ES-I3 (cell line): ENCODE results near the gene TRMT10A.
"Not testable (repeated sequence)": the region's sequence is repeated elsewhere in the genome, so short reads cannot be mapped to it uniquely, and the experiment has no call there.

ENCODE experiments used
- H3K36me3 ChIP-seq: 2 replicates; pipeline ENCODE4 v1.6.1; 2013; ENCODE audit warnings: mild to moderate bottlenecking, low read length, control low read depth, moderate library complexity; ENCODE audit not compliant: insufficient read depth
- H3K4me1 ChIP-seq: 2 replicates; pipeline ENCODE4 v1.6.1; 2013; ENCODE audit warnings: mild to moderate bottlenecking, control low read depth, low read length; ENCODE audit not compliant: insufficient read depth
- H3K9ac ChIP-seq: 2 replicates; pipeline ENCODE4 v1.6.1; 2013; ENCODE audit warnings: low read depth, mild to moderate bottlenecking, low read length, moderate library complexity
- H3K9me3 ChIP-seq: 2 replicates; pipeline ENCODE4 v1.6.1; 2013; ENCODE audit warnings: mild to moderate bottlenecking, low read length, moderate library complexity; ENCODE audit not compliant: control insufficient read depth, insufficient read depth

The TRMT10A gene

DNA sequence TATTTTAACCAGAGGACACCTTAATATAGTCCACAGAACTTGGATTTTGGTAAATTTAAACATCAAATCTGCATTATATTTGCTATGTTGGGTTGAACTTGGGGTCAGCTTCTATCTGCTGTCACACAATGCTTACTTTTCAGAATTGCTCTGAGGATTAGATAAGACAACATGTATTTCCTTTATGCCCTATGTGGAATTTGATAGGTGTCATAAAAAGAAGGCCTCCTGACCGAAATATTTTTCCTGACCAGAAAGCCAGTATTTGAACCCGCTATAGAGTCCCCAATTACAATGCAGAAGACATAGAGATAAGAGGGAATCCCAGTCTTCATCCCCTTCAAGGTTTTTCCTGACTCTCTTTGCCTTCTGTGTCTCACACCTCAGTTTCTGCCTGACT, 14.9 kb upstream of the TRMT10A start:
- Histone ChIP-seq H3K36me3 (no peaks in the 10 kb centered on the region), H3K9me3 (no peaks in the 10 kb centered on the region), H3K4me1 (peaks cover 7% of the 10 kb centered on the region), H3K9ac (no peak overlapping the region)

DNA sequence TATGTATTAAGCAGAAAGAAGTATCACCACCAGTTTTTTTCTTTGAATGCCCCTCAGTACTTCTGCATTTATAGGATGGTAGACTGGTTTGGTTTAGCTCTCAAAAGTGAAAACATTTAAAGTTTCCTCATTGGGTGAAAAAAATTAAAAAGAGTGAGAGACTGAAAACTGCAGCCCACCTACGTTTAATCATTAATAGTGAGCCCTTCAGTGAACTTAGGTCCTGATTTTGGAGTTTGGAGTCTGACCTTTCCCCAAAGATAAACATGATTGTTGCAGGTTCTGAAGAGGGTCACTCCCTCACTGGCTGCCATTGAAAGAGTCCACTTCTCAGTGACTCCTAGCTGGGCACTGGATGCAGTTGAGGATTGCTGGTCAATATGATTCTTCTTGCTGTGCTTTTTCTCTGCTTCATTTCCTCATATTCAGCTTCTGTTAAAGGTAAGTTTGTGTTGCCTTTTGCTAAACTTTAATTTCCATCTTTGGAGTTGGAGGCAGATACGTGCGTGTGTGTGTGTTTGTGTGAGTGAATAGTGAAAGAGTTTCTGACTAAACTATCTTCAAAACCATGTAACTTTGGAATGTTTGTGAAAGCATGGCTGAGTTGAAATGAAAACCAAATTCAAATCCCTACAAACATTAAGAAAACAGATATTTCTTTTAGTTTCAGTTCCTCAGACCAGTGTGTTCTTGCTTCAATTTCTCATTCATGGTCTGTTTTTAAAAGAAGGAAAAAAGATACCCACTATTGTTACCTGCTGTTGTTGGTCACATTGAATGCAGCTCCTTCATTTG, 10.9 kb upstream of the TRMT10A start, which contains the start of gene MTTP:
Gene MTTP (plus strand): TSS at position 295 of the 795 bp plus-strand sequence. CDS start 86 bp downstream, at position 381.
- Histone ChIP-seq H3K9ac (no peak within 1 kb of the TSS), H3K36me3 (no peaks in the 10 kb centered on the region), H3K9me3 (no peaks in the 10 kb centered on the region), H3K4me1 (peaks cover 7% of the 10 kb centered on the region)

DNA sequence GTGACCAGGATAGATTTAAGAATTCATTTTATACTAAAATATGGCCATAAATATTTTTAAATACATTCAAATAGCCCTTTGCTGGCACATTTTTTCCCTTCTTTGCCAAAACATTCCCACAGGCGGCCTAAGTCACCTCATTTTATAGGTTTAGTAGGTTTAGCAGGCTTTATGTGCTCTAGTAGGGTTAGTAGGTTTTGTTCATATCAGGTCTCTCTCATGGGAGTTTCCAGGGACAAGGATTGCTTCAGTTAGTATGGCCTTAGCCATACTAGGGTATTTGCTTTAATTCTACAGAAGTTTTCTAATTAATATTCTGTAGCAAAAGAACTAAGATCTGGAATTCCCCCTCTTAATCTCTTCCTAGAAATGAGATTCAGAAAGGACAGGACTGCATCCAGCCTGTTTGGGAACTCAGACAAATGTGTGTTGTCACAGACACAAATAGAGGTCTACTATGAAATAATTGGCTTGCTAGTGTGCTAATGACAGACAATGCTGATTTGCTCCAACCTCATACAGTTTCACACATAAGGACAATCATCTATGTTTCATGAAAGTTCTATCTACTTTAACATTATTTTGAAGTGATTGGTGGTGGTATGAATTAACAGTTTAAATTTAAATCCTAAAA, 10.0 kb upstream of the TRMT10A start:
- no peak overlapping the region for H3K9ac ChIP-seq
- no peaks in the 10 kb centered on the region for H3K36me3 ChIP-seq
- H3K9me3 ChIP-seq: no peaks in the 10 kb centered on the region
- H3K4me1 ChIP-seq: peaks cover 7% of the 10 kb centered on the region

GRCh38 chr4:99572527-99573240, 8.8 kb upstream of the TRMT10A start:
- H3K9me3 ChIP-seq: no peaks in the 10 kb centered on the region
- H3K9ac ChIP-seq: no peak overlapping the region
- no peaks in the 10 kb centered on the region for H3K36me3 ChIP-seq
- H3K4me1 ChIP-seq: peaks cover 7% of the 10 kb centered on the region

DNA sequence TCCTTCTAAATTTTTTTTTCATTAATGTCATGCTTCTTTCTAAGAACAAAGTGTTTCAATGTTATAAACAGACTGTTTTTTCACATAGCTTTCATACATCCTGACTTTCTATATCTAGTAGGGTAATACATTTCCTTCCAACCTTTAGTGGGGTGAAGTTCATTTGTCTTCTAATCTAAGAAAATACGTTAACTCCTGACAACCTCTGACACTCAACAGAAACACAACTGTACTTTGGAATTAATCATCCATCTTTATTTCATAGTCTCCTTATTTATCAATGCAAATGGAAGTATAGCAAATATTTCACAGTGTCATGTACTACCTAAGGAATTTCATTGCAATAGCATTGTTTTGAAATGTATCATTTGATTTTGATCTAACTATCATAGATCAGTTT, 8.0 kb upstream of the TRMT10A start:
- Histone ChIP-seq H3K9ac (no peak overlapping the region), H3K9me3 (no peaks in the 10 kb centered on the region), H3K4me1 (peaks cover 7% of the 10 kb centered on the region), H3K36me3 (no peaks in the 10 kb centered on the region)

- Histone ChIP-seq H3K4me1 (no peaks in the 10 kb centered on the region), H3K9ac (no peak overlapping the region), H3K9me3 (no peaks in the 10 kb centered on the region), H3K36me3 (no peaks in the 10 kb centered on the region)
Measured at GRCh38 chr4:99564921-99565320, 1.1 kb upstream of the TRMT10A start.

DNA sequence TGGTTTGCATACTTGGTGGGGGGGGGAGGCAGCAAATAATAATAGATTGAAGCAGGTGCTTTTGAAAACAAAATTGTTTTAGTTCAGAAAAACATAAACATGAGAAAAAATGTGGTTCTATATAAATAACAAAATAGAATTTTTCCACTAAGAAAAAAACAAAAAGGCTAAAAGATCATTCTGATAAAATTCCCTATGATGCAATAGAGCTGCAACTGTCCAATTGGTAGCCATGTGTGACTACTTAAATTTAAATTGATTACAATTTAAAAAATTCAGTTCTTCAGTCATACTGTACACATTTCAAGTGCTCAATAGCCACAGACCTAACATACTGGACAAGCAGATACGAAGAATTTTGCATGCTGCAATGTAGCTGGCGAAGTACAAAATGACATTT, 11.0 kb downstream of the TRMT10A start:
- Histone ChIP-seq H3K9ac (no peak overlapping the region), H3K4me1 (no peaks in the 10 kb centered on the region), H3K9me3 (no peaks in the 10 kb centered on the region), H3K36me3 (no peaks in the 10 kb centered on the region)

- no peaks in the 10 kb centered on the region for H3K36me3 ChIP-seq
- no peaks in the 10 kb centered on the region for H3K4me1 ChIP-seq
- H3K9ac ChIP-seq: no peak overlapping the region
- no peaks in the 10 kb centered on the region for H3K9me3 ChIP-seq
Measured at GRCh38 chr4:99540277-99540939, 23.4 kb downstream of the TRMT10A start.

DNA sequence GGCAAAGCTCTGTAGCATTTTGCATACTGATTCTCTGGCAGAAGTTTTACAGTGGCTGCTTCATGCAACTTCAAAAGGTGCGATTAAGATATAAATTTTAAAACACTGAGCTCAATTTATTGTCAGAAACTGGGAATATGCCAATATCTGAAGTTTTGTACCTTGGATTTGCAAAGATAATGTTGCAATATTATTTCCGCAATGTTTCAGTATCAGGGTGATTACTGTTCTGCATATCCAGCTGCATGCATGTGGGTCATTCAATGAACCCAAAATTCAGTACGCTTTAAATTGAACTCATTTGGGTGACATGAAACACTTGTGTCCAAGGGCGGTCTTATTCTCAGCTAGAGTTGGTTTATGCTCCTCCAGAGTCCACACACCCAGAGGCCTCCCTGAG, 26.2 kb downstream of the TRMT10A start:
- H3K36me3 ChIP-seq: no peaks in the 10 kb centered on the region
- H3K9ac ChIP-seq: no peak overlapping the region
- no peaks in the 10 kb centered on the region for H3K4me1 ChIP-seq
- no peaks in the 10 kb centered on the region for H3K9me3 ChIP-seq

- no peaks in the 10 kb centered on the region for H3K36me3 ChIP-seq
- no peak overlapping the region for H3K9ac ChIP-seq
- H3K4me1 ChIP-seq: no peaks in the 10 kb centered on the region
- no peaks in the 10 kb centered on the region for H3K9me3 ChIP-seq
Measured at GRCh38 chr4:99536848-99537247, 27.0 kb downstream of the TRMT10A start.

GRCh38 chr4:99536271-99536670, 27.6 kb downstream of the TRMT10A start:
- H3K9ac ChIP-seq: no peak overlapping the region
- no peaks in the 10 kb centered on the region for H3K36me3 ChIP-seq

GRCh38 chr4:99534699-99535098, 29.1 kb downstream of the TRMT10A start:
- not testable (repeated sequence) for H3K9me3 ChIP-seq, H3K4me1 ChIP-seq, H3K9ac ChIP-seq, H3K36me3 ChIP-seq

More at GRCh38 chr4:99536271-99536670, 27.6 kb downstream of the TRMT10A start:
- Histone ChIP-seq H3K9me3 (no peaks in the 10 kb centered on the region), H3K4me1 (no peaks in the 10 kb centered on the region)

DNA sequence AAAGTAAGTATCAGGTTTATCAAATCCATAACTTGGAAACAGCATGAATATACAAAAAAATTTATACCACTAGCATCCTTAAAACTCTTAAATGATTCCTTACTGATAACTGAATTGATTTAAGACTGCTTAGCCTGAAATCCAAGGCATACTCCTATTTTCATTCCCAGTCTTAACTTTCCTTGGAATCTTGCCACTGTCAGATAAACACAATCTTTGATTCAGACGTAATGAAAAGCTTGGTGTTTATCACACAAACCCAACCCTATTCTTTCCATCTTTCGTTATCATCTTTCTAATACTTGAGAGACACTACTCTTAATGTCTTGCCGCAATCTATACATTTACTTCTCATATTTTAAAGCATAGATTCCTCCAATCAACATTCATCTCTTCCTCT, 33.9 kb downstream of the TRMT10A start:
- Histone ChIP-seq H3K4me1 (no peaks in the 10 kb centered on the region), H3K36me3 (no peaks in the 10 kb centered on the region), H3K9me3 (no peaks in the 10 kb centered on the region), H3K9ac (no peak overlapping the region)

DNA sequence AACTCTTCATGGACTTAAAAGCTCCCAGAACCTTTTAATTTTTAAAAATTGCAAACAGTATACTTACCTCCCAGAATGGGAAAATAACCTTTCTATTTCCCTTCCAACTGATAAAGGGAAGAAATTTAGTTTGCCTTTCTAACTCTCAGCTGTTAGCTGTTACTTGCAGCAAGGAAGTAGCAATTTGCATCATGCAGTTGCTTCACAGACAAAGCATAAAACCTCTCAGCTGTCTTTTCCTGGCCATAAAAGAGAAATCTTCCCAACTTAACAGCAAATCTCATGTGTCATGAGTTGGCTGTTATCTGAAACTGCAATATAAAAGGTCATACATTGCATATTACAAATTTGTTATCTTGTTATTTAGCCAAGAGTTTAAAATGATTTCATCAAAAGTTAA, 34.6 kb downstream of the TRMT10A start:
- H3K36me3 ChIP-seq: no peaks in the 10 kb centered on the region
- H3K9me3 ChIP-seq: no peaks in the 10 kb centered on the region
- no peaks in the 10 kb centered on the region for H3K4me1 ChIP-seq
- H3K9ac ChIP-seq: no peak overlapping the region; the same call in 1 of the 2 replicates
